Hematopoietic multipotent progenitor cell treated with erythropoietin and hydrocortisone succinate and interleukin-3 and kit ligand, for 8 days (in vitro differentiated cells): ENCODE measurements around the gene APLP1.
"Not testable (repeated sequence)": the region's sequence is repeated elsewhere in the genome, so short reads cannot be mapped to it uniquely, and the experiment has no call there.

Experiments
- DNase-seq: peaks from one replicate; pipeline ENCODE4 v3.0.0-alpha.2; 2015

Gene APLP1

GRCh38 chr19:35908010-35908441 is 39.7 kb downstream of the APLP1 start, which contains the start of gene TYROBP:
Gene TYROBP (minus strand): TSS chr19:35908295. CDS start chr19:35908228, 67 bp downstream.
- no peak for DNase-seq

GRCh38 chr19:35908973-35909683 is 40.8 kb downstream of the APLP1 start:
- peak; percentile 55 for DNase-seq

- no peak for DNase-seq
Measured at GRCh38 chr19:35909684-35910035, 41.3 kb downstream of the APLP1 start.

GRCh38 chr19:35910355-35910754 is 42.0 kb downstream of the APLP1 start:
- not testable (repeated sequence) for DNase-seq

GRCh38 chr19:35911173-35911572 is 42.8 kb downstream of the APLP1 start:
- no peak for DNase-seq

- DNase-seq: no peak
Measured at GRCh38 chr19:35911790-35912189, 43.4 kb downstream of the APLP1 start.

GRCh38 chr19:35913589-35913988 is 45.2 kb downstream of the APLP1 start:
- DNase-seq: no peak

- no peak for DNase-seq
Measured at GRCh38 chr19:35915443-35915842, 47.1 kb downstream of the APLP1 start.

- no peak for DNase-seq
Measured at GRCh38 chr19:35919306-35919705, 50.9 kb downstream of the APLP1 start.

- DNase-seq: no peak
Measured at GRCh38 chr19:35921012-35921411, 52.6 kb downstream of the APLP1 start.

- no peak for DNase-seq
Measured at GRCh38 chr19:35925501-35925900, 57.1 kb downstream of the APLP1 start.

GRCh38 chr19:35928507-35928906 is 60.1 kb downstream of the APLP1 start:
- no peak for DNase-seq
